ENCODE measurements around the gene UGT1A5.

- TF ChIP-seq KDM5A (IDR thresholded peaks at IDR 0.05; ENCODE audit: low read length) (no peak), ASH2L (IDR thresholded peaks at IDR 0.05; ENCODE audit: low read length) (no peak), RAD21 (IDR thresholded peaks at IDR 0.05 in 1 of 2, conservative IDR thresholded peaks at IDR 0.05 in 1 of 2; ENCODE audit: low read depth in 2 of 2, low read length in 2 of 2) (no peak), POLR2AphosphoS5 (IDR thresholded peaks at IDR 0.05; ENCODE audit: low read depth, low read length) (no peak)
Observed at GRCh38 chr2:233706720-233707119, 6.0 kb upstream of the UGT1A5 start.

Measured in H1 (cell line).